Lung (tissue), 12 donors: ENCODE measurements around the gene SESTD1. TPM values are rescaled to one million over a fixed set of nuclear protein-coding genes. Genes with fewer than 3 reads are reported as not detected.

Experiments
- ATAC-seq: fragments of 200-7000 bp; cut with Tn5 transposase; one replicate; pipeline ENCODE4 v1.9.1; 2020; ENCODE audit warnings: moderate number of reproducible peaks; ENCODE audit not compliant: insufficient read depth, low FRiP score
- DNase-seq, 3 donors: peaks; one replicate each; pipeline ENCODE4 v3.0.0-alpha.2; 2013 to 2017
- H3K27ac ChIP-seq, 2 donors: one replicate each; pipeline ENCODE4 v1.5.1; 2013; ENCODE audit warnings: mild to moderate bottlenecking in 2 of 2, moderate library complexity in 2 of 2, control low read depth in 1 of 2, inconsistent platforms in 1 of 2, low read depth in 1 of 2, low read length in 1 of 2
- H3K27me3 ChIP-seq, 3 donors: one replicate each; pipeline ENCODE4 v1.5.1; 2013; ENCODE audit warnings: low read length in 2 of 3; ENCODE audit not compliant: control insufficient read depth in 3 of 3, insufficient read depth in 3 of 3
- H3K36me3 ChIP-seq, 4 donors: one replicate each; pipeline ENCODE4 v1.5.1; 2013; ENCODE audit warnings: low read length in 4 of 4, mild to moderate bottlenecking in 1 of 4, moderate library complexity in 1 of 4; ENCODE audit not compliant: control insufficient read depth in 4 of 4, insufficient read depth in 4 of 4
- H3K4me1 ChIP-seq, 5 donors: one replicate each; pipeline ENCODE4 v1.5.1; 2013; ENCODE audit warnings: low read length in 5 of 5, mild to moderate bottlenecking in 2 of 5, moderate library complexity in 1 of 5; ENCODE audit not compliant: control insufficient read depth in 5 of 5, insufficient read depth in 5 of 5
- H3K4me3 ChIP-seq: one replicate; pipeline ENCODE4 v1.5.1; 2013; ENCODE audit warnings: mild to moderate bottlenecking, control low read depth, moderate library complexity
- H3K9ac ChIP-seq, 2 donors: one replicate each; pipeline ENCODE4 v1.5.1; 2013; ENCODE audit warnings: low read length in 2 of 2, control low read depth in 1 of 2; ENCODE audit not compliant: insufficient read depth in 1 of 2
- H3K9me3 ChIP-seq, 4 donors: one replicate each; pipeline ENCODE4 v1.5.1; 2013; ENCODE audit warnings: low read length in 3 of 4, mild to moderate bottlenecking in 1 of 4, moderate library complexity in 1 of 4; ENCODE audit not compliant: control insufficient read depth in 4 of 4, insufficient read depth in 3 of 4
- WGBS, 2 donors: extraction: QIAGEN DNeasy Blood & Tissue Kit; methylation state at CpG; one replicate each; pipeline ENCODE4 v1.1.7; 2013; 5-methylcytosine and 5-hydroxymethylcytosine counted together
- polyA plus RNA-seq, 2 donors: library from polyadenylated mRNA; stranded (reverse); fragments of 200-250 nt; gene quantifications; one replicate each; pipeline ENCODE4 v1.2.1, GENCODE V29; 2013
- total RNA-seq, 2 donors: library from RNA; depleted of rRNA in 1 of 2; stranded (reverse); fragments of >200 nt in 1 of 2; gene quantifications; one replicate each; pipeline ENCODE4 v1.2.1, GENCODE V29; 2014 to 2021
- TF ChIP-seq, protein P1 (sequence below): IDR thresholded peaks from 2 replicates; pipeline ENCODE4 v1.5.1; 2012; ENCODE audit warnings: mild to moderate bottlenecking; ENCODE audit errors: control extremely low read depth, extremely low read depth
- donor health status: control.
- donor health status: control.
- donor health status: Bipolar disorder and iron deficiency.
- donor health status: healthy.
- donor health status: DM: yes; HTN: yes; CAD: no.

SESTD1 gene
- total and polyA plus RNA-seq, 4 donors, result 11.2 to 96.4 (median 49.3) TPM

DNA sequence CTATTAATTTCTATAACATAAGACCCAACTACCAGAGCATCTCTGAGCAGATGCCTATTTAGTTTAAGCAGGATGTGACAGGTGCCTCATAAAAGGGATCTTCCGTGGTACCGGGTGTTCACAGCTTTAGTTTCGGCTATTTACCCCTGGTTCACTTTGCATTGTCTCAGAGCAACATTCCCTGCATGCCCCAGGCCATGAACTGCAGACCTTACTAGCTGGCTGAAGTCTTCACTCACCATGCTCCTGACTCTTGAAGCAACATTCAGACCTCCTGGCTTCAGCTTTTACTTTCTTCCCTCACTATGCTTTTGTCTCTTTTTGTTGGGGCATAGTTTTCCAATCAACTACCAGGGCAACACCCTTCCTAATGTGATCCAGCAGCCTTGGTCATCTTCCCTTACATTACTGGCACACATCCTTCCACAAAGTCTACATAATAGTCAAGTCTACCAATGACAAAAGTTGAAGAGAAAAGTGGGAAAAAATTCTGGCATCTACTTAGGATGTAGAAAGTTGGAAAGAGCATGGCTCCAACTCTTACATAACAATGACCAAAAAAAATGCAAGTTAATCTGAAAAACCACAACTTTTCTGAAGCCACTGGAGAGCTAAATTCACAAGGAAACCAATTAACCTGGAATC is 99.2 kb downstream of the SESTD1 start:
- no peaks in the 10 kb centered on the region for H3K27me3 ChIP-seq
- 96 to 97% methylated on average over 3 of the region's 3 CpGs for WGBS, 2 donors
- no peak overlapping the region for H3K9ac ChIP-seq
- ATAC-seq (no peak), DNase-seq (no peak)
- no peaks in the 10 kb centered on the region for H3K9me3 ChIP-seq
- no peak overlapping the region for H3K4me3 ChIP-seq
- TF ChIP-seq, protein P1, sequence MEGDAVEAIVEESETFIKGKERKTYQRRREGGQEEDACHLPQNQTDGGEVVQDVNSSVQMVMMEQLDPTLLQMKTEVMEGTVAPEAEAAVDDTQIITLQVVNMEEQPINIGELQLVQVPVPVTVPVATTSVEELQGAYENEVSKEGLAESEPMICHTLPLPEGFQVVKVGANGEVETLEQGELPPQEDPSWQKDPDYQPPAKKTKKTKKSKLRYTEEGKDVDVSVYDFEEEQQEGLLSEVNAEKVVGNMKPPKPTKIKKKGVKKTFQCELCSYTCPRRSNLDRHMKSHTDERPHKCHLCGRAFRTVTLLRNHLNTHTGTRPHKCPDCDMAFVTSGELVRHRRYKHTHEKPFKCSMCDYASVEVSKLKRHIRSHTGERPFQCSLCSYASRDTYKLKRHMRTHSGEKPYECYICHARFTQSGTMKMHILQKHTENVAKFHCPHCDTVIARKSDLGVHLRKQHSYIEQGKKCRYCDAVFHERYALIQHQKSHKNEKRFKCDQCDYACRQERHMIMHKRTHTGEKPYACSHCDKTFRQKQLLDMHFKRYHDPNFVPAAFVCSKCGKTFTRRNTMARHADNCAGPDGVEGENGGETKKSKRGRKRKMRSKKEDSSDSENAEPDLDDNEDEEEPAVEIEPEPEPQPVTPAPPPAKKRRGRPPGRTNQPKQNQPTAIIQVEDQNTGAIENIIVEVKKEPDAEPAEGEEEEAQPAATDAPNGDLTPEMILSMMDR, result no peak
- H3K36me3 ChIP-seq, result peaks cover 2 to 8% (median 6%) of the 10 kb centered on the region in 4 donors
- H3K27ac ChIP-seq, result no peak overlapping the region
- H3K4me1 ChIP-seq, result no peaks in the 10 kb centered on the region

DNA sequence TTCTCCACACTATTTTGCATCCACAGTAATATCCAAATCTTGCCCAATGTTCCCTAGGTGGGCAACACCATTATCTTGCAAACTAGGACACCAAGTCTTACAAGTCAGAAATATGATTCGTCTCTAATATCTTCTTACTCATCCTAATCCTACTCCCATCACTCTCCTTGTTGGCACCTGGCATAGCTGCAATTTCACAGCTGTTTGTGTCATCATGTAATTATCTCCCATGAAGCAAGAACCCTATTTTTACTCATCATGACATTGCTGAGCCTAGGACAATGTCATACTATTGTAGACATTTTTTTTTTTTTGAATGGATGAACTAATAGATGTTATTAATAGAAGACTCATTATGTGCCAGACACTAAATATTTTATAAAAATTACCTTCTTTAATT is 123.4 kb downstream of the SESTD1 start:
- Histone ChIP-seq H3K4me1 (peaks cover 0 to 3% (median 0%) of the 10 kb centered on the region in 5 donors), H3K27me3 (no peaks in the 10 kb centered on the region), H3K27ac (no peak overlapping the region), H3K9ac (no peak overlapping the region), H3K4me3 (no peak overlapping the region), H3K9me3 (no peaks in the 10 kb centered on the region), H3K36me3 (peaks cover 10 to 27% (median 19%) of the 10 kb centered on the region in 4 donors)
- 36 to 97% methylated on average over 1 of the region's 1 CpG for WGBS, 2 donors
- DNase-seq (no peak), ATAC-seq (no peak)
- TF ChIP-seq, protein P1, result no peak

DNA sequence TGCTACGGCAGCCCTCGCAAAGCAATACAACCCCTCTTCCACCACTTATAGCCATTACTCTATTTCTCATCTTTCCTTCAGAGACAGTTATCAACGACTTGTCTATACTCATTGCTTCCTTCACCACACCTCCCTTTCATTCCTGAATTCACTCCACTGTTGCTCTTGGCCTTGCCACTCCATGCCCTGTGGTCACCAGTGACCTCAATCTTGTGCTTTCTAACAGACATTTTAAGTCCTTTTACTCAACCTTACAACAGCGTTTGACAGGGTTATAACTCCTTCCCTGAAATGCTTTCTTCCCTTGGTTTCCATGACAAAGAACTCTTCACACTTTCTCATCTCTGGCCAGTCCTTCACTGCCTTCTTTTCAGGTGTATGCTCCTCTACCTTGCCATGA is 124.1 kb downstream of the SESTD1 start:
- Histone ChIP-seq H3K9ac (no peak overlapping the region), H3K27me3 (no peaks in the 10 kb centered on the region), H3K4me3 (no peak overlapping the region), H3K27ac (no peak overlapping the region), H3K4me1 (peaks cover 0 to 3% (median 0%) of the 10 kb centered on the region in 5 donors), H3K9me3 (no peaks in the 10 kb centered on the region), H3K36me3 (peaks cover 7 to 27% (median 17%) of the 10 kb centered on the region in 4 donors)
- DNase-seq (no peak), ATAC-seq (no peak)
- TF ChIP-seq, protein P1, result no peak
- 94 to 95% methylated on average over 4 of the region's 4 CpGs for WGBS, 2 donors

DNA sequence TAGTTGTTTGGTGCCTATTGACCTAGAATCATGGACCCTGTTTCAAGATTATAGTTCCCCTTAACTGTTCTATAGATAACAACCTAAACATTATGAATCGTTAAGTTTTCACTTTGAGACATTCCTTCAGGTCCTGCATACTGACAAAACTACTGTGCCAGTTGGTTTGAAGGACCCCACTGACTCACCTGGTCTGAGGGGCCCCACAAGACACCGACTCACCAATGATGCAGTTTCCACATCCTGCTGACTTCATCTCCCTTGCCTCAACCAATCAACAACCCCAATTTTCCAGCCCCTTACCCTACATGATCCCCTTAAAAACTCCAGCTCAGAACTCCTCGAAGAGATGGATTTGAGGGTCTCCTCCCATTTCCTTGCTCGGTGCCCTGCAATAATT is 125.1 kb downstream of the SESTD1 start:
- Histone ChIP-seq H3K9me3 (no peaks in the 10 kb centered on the region), H3K4me1 (peaks cover 0 to 3% (median 0%) of the 10 kb centered on the region in 5 donors), H3K4me3 (no peak overlapping the region), H3K36me3 (peaks cover 7 to 27% (median 17%) of the 10 kb centered on the region in 4 donors), H3K9ac (no peak overlapping the region), H3K27ac (no peak overlapping the region), H3K27me3 (no peaks in the 10 kb centered on the region)
- DNase-seq (no peak), ATAC-seq (no peak)
- TF ChIP-seq, protein P1, result no peak
- 90 to 91% methylated on average over 4 of the region's 4 CpGs for WGBS, 2 donors
